ENCODE results near the gene RHOT1. TPM values are rescaled to one million over a fixed set of nuclear protein-coding genes. Genes with fewer than 3 reads are reported as not detected.

The RHOT1 gene
- total RNA-seq, 1 donor from 2014 or later, result 76.4 TPM

DNA sequence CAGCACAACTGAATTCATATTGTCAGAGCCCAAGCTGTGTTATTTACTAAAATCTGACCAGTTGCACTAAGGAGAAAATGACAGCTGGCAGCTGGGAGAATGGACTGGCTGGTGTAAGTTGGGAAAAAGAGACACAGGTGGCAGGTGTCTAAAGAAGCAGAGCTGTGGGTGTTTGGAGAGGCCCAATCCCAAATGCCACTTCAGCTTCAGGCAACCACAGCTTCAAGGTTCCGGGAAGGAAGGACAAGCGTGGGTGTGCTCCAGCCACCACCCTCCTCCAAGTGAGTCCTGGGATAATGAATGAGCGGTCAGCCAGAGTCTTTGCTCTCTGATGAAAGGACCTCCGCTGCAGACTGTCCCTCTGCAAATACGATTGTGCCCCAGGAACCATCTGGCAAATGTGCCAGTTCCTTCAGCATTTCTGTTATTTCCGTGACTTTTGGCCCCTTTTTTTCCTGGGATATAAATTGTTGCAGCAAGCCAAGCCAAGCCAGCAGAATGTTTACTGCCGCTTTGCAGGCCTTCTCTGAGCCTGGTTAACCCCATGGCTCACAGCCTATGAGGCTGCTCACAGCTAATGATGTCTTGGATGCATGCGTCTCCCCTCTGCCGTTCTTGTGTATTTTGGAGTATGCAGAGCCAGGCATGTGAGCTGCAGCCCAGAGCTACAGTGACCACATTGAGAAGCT is 113.9 kb downstream of the RHOT1 start:
- no peaks in the 10 kb centered on the region for H4K20me1 ChIP-seq (ENCODE audit: low read depth)
- H3F3A ChIP-seq (ENCODE audit: low read depth), result peaks cover 7% of the 10 kb centered on the region
- no peaks in the 10 kb centered on the region for H3K9me3 Mint-ChIP-seq
- H3K4me2 ChIP-seq, result no peak overlapping the region
- no peaks in the 10 kb centered on the region for H3K79me2 ChIP-seq (ENCODE audit: low read depth)
- TF ChIP-seq EZH2phosphoT487 (IDR thresholded peaks at IDR 0.05), result no peak
- TF ChIP-seq, protein P1, sequence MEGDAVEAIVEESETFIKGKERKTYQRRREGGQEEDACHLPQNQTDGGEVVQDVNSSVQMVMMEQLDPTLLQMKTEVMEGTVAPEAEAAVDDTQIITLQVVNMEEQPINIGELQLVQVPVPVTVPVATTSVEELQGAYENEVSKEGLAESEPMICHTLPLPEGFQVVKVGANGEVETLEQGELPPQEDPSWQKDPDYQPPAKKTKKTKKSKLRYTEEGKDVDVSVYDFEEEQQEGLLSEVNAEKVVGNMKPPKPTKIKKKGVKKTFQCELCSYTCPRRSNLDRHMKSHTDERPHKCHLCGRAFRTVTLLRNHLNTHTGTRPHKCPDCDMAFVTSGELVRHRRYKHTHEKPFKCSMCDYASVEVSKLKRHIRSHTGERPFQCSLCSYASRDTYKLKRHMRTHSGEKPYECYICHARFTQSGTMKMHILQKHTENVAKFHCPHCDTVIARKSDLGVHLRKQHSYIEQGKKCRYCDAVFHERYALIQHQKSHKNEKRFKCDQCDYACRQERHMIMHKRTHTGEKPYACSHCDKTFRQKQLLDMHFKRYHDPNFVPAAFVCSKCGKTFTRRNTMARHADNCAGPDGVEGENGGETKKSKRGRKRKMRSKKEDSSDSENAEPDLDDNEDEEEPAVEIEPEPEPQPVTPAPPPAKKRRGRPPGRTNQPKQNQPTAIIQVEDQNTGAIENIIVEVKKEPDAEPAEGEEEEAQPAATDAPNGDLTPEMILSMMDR (IDR thresholded peaks at IDR 0.05), result no peak
- TF ChIP-seq EZH2 (IDR thresholded peaks at IDR 0.05), result no peak
- H3K4me1 Mint-ChIP-seq, result peaks cover 40% of the 10 kb centered on the region
- no peak overlapping the region for H3K27ac ChIP-seq
- no peak overlapping the region for H2AFZ ChIP-seq (replicated peaks)
- H3K9me3 ChIP-seq (ENCODE audit: low read depth), result no peaks in the 10 kb centered on the region
- H3K4me1 ChIP-seq, result peaks cover 7% of the 10 kb centered on the region
- H3K27me3 ChIP-seq, result no peaks in the 10 kb centered on the region
- no peak overlapping the region for H3K27ac Mint-ChIP-seq
- H3K36me3 Mint-ChIP-seq, result no peaks in the 10 kb centered on the region
- no peaks in the 10 kb centered on the region for H3K36me3 ChIP-seq
- no peak for DNase-seq (ENCODE audit: low spot score)
- no peak overlapping the region for H3K9ac ChIP-seq
- H3K27me3 Mint-ChIP-seq (ENCODE audit: insufficient read depth, low read depth), result peaks cover 8% of the 10 kb centered on the region
- no peak overlapping the region for H3K4me3 ChIP-seq
- H3K4me3 Mint-ChIP-seq, result no peak overlapping the region

DNA sequence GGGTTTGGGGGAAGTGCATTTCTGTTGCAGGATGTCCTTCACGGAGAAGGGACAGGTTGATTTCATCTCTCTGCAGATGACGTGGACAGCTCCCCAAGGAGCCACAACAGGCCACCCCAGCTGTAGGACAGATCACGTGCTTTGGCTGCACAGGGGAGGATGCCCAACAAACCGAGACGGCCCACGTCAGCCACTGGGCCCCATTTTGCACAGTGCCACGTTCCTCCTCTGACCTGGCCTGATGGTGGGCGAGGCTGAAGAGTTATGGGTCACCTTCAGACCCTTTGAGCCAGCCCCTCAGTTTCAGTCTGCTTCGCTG is 114.4 kb downstream of the RHOT1 start:
- Mint-ChIP-seq H3K27me3 (ENCODE audit: insufficient read depth, low read depth) (peaks cover 11% of the 10 kb centered on the region), H3K9me3 (no peaks in the 10 kb centered on the region)
- H3K79me2 ChIP-seq (ENCODE audit: low read depth), result no peaks in the 10 kb centered on the region

DNA sequence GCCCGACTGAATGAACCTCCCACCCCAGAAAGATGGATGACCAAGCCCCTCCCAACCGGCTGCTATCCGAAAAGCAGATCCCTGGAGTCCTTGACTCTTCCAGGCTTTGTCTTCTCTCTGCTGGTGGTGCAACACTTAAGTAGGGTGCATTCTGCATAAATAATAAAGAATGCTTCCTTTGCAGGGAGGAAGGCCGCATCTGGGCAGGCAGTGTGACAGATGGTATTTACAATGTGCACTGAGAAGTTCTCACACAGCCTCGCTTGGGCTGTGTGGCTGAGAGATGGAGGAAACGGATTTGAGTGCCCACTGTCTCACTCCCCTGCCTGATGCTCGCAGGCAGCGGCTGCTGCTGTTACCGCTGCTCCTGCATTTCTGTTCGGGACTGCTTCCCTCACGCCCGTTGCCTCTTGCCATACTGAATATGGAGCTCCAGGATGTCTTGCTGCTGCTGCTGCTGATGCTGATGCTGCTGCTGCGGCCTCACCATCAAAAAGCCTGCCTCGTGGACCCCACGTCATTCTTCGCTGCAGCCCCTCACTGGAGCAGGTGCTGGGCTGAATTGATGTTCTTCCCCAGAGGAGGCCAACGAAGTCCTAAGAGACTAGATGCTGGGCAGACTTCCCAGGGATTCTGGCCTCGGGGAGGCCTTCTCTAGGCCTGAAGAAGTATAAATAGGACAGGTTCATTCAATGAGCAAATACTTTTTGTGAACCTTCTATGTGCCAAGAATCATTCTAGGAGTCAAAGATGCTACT is 116.3 kb downstream of the RHOT1 start:
- Histone ChIP-seq H3F3A (ENCODE audit: low read depth) (peaks cover 10% of the 10 kb centered on the region), H2AFZ (replicated peaks) (peak overlapping the region; percentile 38), H3K4me2 (peak overlapping the region; percentile 45), H3K9me3 (ENCODE audit: low read depth) (no peaks in the 10 kb centered on the region), H3K4me1 (peaks cover 19% of the 10 kb centered on the region), H3K36me3 (no peaks in the 10 kb centered on the region), H3K27me3 (peaks cover 3% of the 10 kb centered on the region), H3K27ac (no peak overlapping the region), H3K4me3 (no peak overlapping the region), H4K20me1 (ENCODE audit: low read depth) (no peaks in the 10 kb centered on the region), H3K9ac (no peak overlapping the region), H3K79me2 (ENCODE audit: low read depth) (no peaks in the 10 kb centered on the region)
- Mint-ChIP-seq H3K36me3 (peaks cover 2% of the 10 kb centered on the region), H3K9me3 (no peaks in the 10 kb centered on the region), H3K27me3 (ENCODE audit: insufficient read depth, low read depth) (peaks cover 22% of the 10 kb centered on the region), H3K4me1 (peaks cover 54% of the 10 kb centered on the region), H3K27ac (peak overlapping the region; percentile 86), H3K4me3 (peak overlapping the region; percentile 69)
- TF ChIP-seq, protein P1 (IDR thresholded peaks at IDR 0.05), result no peak
- TF ChIP-seq EZH2phosphoT487 (IDR thresholded peaks at IDR 0.05) (no peak), EZH2 (IDR thresholded peaks at IDR 0.05) (no peak)
- DNase-seq (ENCODE audit: low spot score), result peak; percentile 37

More for the DNA sequence above, 114.4 kb downstream of the RHOT1 start:
- TF ChIP-seq EZH2phosphoT487 (IDR thresholded peaks at IDR 0.05) (no peak), EZH2 (IDR thresholded peaks at IDR 0.05) (no peak)
- TF ChIP-seq, protein P1 (IDR thresholded peaks at IDR 0.05), result no peak
- Histone ChIP-seq H3K9ac (no peak overlapping the region), H3K4me3 (no peak overlapping the region), H3K27ac (no peak overlapping the region), H3K9me3 (ENCODE audit: low read depth) (no peaks in the 10 kb centered on the region), H2AFZ (replicated peaks) (no peak overlapping the region), H4K20me1 (ENCODE audit: low read depth) (no peaks in the 10 kb centered on the region), H3K27me3 (peaks cover under 1% of the 10 kb centered on the region), H3K4me2 (no peak overlapping the region), H3K36me3 (no peaks in the 10 kb centered on the region), H3F3A (ENCODE audit: low read depth) (peaks cover 7% of the 10 kb centered on the region), H3K4me1 (peaks cover 12% of the 10 kb centered on the region)
- no peak overlapping the region for H3K4me3 Mint-ChIP-seq
- no peak overlapping the region for H3K27ac Mint-ChIP-seq
- no peaks in the 10 kb centered on the region for H3K36me3 Mint-ChIP-seq
- H3K4me1 Mint-ChIP-seq, result peaks cover 44% of the 10 kb centered on the region
- DNase-seq (ENCODE audit: low spot score), result no peak

Data from neural progenitor cell (in vitro differentiated cells).